Measurements from ENCODE around the gene GPR108.

DNA sequence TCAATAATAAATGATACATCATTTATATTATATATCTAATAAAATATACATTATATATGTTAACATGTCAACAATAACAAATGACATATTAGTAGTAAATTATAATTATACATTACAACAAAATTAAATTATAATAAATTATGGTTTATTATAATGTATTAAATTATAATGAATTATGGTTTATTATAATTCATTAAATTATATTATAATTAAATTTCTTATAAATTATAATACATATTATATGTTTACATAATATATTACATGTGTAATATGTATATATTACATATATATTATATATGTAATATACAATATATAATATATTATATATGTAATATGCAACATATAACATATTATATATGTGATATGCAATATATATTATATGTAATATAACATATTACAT lies 37.4 kb downstream of the GPR108 start:
- TF ChIP-seq, protein P1, sequence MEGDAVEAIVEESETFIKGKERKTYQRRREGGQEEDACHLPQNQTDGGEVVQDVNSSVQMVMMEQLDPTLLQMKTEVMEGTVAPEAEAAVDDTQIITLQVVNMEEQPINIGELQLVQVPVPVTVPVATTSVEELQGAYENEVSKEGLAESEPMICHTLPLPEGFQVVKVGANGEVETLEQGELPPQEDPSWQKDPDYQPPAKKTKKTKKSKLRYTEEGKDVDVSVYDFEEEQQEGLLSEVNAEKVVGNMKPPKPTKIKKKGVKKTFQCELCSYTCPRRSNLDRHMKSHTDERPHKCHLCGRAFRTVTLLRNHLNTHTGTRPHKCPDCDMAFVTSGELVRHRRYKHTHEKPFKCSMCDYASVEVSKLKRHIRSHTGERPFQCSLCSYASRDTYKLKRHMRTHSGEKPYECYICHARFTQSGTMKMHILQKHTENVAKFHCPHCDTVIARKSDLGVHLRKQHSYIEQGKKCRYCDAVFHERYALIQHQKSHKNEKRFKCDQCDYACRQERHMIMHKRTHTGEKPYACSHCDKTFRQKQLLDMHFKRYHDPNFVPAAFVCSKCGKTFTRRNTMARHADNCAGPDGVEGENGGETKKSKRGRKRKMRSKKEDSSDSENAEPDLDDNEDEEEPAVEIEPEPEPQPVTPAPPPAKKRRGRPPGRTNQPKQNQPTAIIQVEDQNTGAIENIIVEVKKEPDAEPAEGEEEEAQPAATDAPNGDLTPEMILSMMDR (IDR thresholded peaks at IDR 0.05), result no peak
- TF ChIP-seq, protein P2, sequence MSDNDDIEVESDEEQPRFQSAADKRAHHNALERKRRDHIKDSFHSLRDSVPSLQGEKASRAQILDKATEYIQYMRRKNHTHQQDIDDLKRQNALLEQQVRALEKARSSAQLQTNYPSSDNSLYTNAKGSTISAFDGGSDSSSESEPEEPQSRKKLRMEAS (IDR thresholded peaks at IDR 0.05; ENCODE audit: low read depth), result no peak
- TF ChIP-seq SMC3 (IDR thresholded peaks at IDR 0.05; ENCODE audit: low read depth, low read length), result no peak
- TF ChIP-seq, protein P3, sequence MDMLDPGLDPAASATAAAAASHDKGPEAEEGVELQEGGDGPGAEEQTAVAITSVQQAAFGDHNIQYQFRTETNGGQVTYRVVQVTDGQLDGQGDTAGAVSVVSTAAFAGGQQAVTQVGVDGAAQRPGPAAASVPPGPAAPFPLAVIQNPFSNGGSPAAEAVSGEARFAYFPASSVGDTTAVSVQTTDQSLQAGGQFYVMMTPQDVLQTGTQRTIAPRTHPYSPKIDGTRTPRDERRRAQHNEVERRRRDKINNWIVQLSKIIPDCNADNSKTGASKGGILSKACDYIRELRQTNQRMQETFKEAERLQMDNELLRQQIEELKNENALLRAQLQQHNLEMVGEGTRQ (IDR thresholded peaks at IDR 0.05; ENCODE audit: borderline replicate concordance, low read depth, low read length), result no peak
- TF ChIP-seq POLR2AphosphoS5 (IDR thresholded peaks at IDR 0.05; ENCODE audit: low read depth, low read length), result no peak
- TF ChIP-seq TCF12 (IDR thresholded peaks at IDR 0.05), result no peak
- no peak for TF ChIP-seq FOXM1 (IDR thresholded peaks at IDR 0.05; ENCODE audit: low read depth)
- TF ChIP-seq JUND (IDR thresholded peaks at IDR 0.05), result no peak
- TF ChIP-seq, protein P4, sequence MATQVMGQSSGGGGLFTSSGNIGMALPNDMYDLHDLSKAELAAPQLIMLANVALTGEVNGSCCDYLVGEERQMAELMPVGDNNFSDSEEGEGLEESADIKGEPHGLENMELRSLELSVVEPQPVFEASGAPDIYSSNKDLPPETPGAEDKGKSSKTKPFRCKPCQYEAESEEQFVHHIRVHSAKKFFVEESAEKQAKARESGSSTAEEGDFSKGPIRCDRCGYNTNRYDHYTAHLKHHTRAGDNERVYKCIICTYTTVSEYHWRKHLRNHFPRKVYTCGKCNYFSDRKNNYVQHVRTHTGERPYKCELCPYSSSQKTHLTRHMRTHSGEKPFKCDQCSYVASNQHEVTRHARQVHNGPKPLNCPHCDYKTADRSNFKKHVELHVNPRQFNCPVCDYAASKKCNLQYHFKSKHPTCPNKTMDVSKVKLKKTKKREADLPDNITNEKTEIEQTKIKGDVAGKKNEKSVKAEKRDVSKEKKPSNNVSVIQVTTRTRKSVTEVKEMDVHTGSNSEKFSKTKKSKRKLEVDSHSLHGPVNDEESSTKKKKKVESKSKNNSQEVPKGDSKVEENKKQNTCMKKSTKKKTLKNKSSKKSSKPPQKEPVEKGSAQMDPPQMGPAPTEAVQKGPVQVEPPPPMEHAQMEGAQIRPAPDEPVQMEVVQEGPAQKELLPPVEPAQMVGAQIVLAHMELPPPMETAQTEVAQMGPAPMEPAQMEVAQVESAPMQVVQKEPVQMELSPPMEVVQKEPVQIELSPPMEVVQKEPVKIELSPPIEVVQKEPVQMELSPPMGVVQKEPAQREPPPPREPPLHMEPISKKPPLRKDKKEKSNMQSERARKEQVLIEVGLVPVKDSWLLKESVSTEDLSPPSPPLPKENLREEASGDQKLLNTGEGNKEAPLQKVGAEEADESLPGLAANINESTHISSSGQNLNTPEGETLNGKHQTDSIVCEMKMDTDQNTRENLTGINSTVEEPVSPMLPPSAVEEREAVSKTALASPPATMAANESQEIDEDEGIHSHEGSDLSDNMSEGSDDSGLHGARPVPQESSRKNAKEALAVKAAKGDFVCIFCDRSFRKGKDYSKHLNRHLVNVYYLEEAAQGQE (IDR thresholded peaks at IDR 0.05; ENCODE audit: low read depth, low read length), result no peak
- no peak for TF ChIP-seq RCOR1 (IDR thresholded peaks at IDR 0.05; ENCODE audit: low read length)
- TF ChIP-seq CHD2 (IDR thresholded peaks at IDR 0.05; ENCODE audit: low read length, partially characterized antibody), result no peak
- no peak for TF ChIP-seq TEAD4 (IDR thresholded peaks at IDR 0.05; ENCODE audit: borderline replicate concordance, insufficient read depth)
- no peak for TF ChIP-seq RAD21 (IDR thresholded peaks at IDR 0.05; ENCODE audit: low read length)
- no peak for TF ChIP-seq MXI1 (IDR thresholded peaks at IDR 0.05; ENCODE audit: low read depth, low read length)

Data from SK-N-SH (cell line).